Mucosa of descending colon (tissue), 3 donors: ENCODE data around the gene CLIC3. TPM values are rescaled to one million over a fixed set of nuclear protein-coding genes. Genes with fewer than 3 reads are reported as not detected.
A peak's percentile ranks its signal among the peaks of the same experiment; 100 is the strongest.

Experiments
- ATAC-seq: fragments of 200-7000 bp; cut with Tn5 transposase; one replicate; pipeline ENCODE4 v1.9.1; 2020; ENCODE audit warnings: mild to moderate bottlenecking, moderate library complexity
- DNase-seq, 3 donors: peaks; one replicate each; pipeline ENCODE4 v3.0.0-alpha.2; 2020
- H3K36me3 ChIP-seq: fragments of 200-600 bp; one replicate; pipeline ENCODE4 v1.8.0; 2021; ENCODE audit warnings: low read depth, mild to moderate bottlenecking
- H3K4me1 ChIP-seq: fragments of 200-600 bp; one replicate; pipeline ENCODE4 v1.8.0; 2021; ENCODE audit warnings: low read depth, mild to moderate bottlenecking
- H3K4me3 ChIP-seq: fragments of 200-600 bp; one replicate; pipeline ENCODE4 v1.8.0; 2021; ENCODE audit warnings: mild to moderate bottlenecking
- H3K9me3 ChIP-seq: fragments of 200-600 bp; one replicate; pipeline ENCODE4 v1.8.0; 2021; ENCODE audit warnings: mild to moderate bottlenecking
- intact Hi-C, 2 donors: fragments of 100-400 bp; cut with DNase I in 1 of 2; cut with micrococcal nuclease in 1 of 2; formaldehyde crosslinking; loops; one replicate each; pipeline versions ENCODE4 v1.11.0 to v1.11.1; 2022; cut with DNase I, micrococcal nuclease
- total RNA-seq, 3 donors: library from RNA; stranded (reverse); fragmentation: NEBNext Ultra II Directional in 2 of 3; extraction: Animal tissue kit (Norgen Biotek cat#: 25700) in 2 of 3; gene quantifications; one replicate each; pipeline versions ENCODE4 v1.2.1 to v1.2.4, GENCODE V29; 2021 to 2023
- TF ChIP-seq, protein P1 (sequence below): fragments of 200-600 bp; IDR thresholded peaks from one replicate; pipeline ENCODE4 v1.8.0; 2022; ENCODE audit warnings: antibody characterized with exemption, mild to moderate bottlenecking
- donor health status: DM: no; HTN: no; CAD: no; lungs with moderate emphysema.
- donor health status: DM: no; HTN: no; CAD: no.
- donor health status: DM: no; HTN: yes; CAD: no.

Gene CLIC3
- total RNA-seq, 3 donors from 2014 or later, result 0.82 to 1.9 (median 0.99) TPM

DNA sequence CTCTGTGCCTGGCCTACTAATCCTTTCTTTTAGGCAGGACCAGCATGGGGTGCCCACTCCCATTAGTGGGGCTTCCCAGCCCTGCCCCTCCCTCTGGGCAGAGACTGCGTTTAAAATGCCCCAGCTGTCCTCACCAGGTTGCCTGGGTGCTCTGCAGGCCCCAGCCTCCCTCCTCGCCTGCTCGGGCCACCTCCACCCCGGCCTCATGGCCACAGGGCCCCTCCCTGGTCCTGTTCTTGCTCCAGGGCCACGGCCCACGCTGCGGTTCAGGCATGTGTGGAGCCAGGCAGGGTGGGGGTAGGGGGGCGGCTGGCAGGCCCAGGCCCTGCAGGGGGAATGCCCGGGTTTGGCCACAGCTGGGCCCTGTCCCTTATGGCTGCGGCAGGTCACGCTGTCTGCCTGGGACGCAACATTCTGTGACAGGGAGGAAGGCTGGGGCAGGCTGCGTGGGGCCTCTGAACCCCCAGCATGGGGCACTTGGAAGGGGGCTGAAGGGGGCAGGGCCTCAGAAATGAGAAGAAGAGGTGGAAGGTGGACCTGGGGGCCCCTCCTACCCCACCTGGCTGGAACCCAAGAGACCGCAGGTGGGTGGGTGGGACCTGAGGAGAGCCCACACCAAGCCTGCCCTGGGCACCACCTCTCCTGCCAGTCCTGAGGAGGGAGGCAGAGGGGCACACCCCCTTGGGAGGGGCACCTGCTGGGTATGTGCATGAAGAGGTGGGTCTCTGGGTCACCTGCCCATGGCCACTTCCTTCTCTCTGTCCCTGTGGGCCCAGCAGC is 44.6 kb downstream of the CLIC3 start, which contains the start of gene LCN12:
Gene LCN12, plus strand, starts transcription at position 733 of the 780 bp plus-strand sequence. CDS start 55 bp downstream, outside the sequence.
- no peak within 1 kb of the TSS for H3K4me3 ChIP-seq
- intact Hi-C loops, result no loop called here
- TF ChIP-seq, protein P1, sequence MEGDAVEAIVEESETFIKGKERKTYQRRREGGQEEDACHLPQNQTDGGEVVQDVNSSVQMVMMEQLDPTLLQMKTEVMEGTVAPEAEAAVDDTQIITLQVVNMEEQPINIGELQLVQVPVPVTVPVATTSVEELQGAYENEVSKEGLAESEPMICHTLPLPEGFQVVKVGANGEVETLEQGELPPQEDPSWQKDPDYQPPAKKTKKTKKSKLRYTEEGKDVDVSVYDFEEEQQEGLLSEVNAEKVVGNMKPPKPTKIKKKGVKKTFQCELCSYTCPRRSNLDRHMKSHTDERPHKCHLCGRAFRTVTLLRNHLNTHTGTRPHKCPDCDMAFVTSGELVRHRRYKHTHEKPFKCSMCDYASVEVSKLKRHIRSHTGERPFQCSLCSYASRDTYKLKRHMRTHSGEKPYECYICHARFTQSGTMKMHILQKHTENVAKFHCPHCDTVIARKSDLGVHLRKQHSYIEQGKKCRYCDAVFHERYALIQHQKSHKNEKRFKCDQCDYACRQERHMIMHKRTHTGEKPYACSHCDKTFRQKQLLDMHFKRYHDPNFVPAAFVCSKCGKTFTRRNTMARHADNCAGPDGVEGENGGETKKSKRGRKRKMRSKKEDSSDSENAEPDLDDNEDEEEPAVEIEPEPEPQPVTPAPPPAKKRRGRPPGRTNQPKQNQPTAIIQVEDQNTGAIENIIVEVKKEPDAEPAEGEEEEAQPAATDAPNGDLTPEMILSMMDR, result no peak
- no peaks in the 10 kb centered on the region for H3K36me3 ChIP-seq
- DNase-seq (peak; percentile 47 to 63 (median 55)), ATAC-seq (no peak)
- peaks cover 38% of the 10 kb centered on the region for H3K4me1 ChIP-seq
- H3K9me3 ChIP-seq, result no peaks in the 10 kb centered on the region

DNA sequence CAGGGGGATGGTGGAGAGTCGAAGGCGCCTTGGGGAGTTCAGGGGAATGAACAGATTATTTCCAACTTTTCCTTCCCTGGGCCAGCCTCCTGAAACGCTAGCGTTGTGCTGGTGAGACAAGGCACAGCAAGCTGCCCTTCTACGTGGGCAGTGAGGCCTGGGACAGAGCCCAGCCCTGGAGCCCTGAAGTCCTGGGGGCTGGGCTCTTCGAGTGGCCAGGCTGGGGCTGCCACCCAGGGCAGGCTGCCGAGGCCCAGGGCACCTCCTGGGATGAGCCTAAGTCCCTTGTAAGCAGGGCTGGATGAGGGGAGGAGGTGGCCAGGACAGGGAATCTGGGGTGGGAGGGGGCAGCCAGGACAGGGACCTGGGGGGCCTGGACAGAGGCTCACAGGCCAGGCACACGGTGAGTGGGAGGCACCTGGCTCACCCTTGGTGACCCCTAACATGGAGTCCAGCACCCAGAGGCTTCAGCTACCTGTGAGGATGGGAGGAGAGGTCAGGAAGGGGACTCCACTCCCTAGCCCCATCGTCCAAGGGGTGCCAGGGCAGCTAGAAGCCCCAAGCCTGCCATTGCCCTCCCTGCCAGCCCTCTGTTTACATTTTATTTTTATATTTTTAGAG is 45.6 kb downstream of the CLIC3 start:
- peaks cover 38% of the 10 kb centered on the region for H3K4me1 ChIP-seq
- intact Hi-C loops, result no loop called here
- DNase-seq (peak in 1 of 3 donors; percentile 44), ATAC-seq (peak; percentile 16)
- H3K4me3 ChIP-seq, result no peak overlapping the region
- TF ChIP-seq, protein P1, result no peak
- no peaks in the 10 kb centered on the region for H3K36me3 ChIP-seq
- H3K9me3 ChIP-seq, result no peaks in the 10 kb centered on the region

DNA sequence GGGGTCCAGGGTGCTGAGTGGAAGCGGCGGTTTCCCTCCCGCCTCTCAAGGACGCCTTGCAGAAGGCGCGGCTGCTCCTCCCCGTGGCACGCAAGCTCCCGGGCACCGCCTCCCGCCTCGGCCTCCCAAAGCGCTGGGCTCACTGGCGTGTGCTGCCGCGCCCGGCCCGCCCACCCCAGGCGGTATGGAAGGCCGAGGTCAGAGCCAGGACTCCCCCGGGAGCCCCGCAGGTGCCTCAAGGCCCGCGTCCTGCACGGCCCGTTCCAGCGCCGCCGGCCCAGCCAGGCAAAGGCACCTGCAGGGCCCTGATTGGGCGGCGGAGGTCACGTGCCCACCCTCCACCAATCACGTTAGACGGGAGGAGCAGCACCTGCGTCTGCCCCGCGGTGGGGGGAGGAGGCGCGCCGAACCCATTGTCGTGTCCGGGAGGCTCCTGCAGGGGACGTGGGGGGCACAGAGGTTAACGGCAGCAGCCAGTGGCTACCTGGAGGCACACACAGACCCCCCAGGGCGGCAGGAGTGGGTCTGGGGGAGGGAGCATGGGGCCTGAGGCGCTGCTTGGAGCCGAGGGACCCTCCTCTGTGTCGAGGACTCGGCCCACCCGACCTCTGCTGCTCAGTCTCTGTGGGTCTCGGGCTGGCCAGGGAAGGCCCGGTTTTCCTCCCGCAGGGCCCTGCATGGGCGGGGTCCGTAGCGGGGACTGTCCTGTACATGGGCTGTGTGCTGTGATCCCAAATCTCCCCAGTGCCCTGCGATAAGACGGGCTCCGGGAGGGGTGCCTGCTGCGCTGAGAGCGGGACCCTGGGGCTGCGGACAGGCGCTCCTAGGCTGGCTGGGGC is 46.3 kb downstream of the CLIC3 start:
- Histone ChIP-seq H3K9me3 (no peaks in the 10 kb centered on the region), H3K36me3 (no peaks in the 10 kb centered on the region), H3K4me1 (peaks cover 38% of the 10 kb centered on the region), H3K4me3 (peak overlapping the region; percentile 18)
- intact Hi-C loops, result no loop called here
- TF ChIP-seq, protein P1, result no peak
- peak; percentile 99 for DNase-seq
- peak; percentile 90 for ATAC-seq

DNA sequence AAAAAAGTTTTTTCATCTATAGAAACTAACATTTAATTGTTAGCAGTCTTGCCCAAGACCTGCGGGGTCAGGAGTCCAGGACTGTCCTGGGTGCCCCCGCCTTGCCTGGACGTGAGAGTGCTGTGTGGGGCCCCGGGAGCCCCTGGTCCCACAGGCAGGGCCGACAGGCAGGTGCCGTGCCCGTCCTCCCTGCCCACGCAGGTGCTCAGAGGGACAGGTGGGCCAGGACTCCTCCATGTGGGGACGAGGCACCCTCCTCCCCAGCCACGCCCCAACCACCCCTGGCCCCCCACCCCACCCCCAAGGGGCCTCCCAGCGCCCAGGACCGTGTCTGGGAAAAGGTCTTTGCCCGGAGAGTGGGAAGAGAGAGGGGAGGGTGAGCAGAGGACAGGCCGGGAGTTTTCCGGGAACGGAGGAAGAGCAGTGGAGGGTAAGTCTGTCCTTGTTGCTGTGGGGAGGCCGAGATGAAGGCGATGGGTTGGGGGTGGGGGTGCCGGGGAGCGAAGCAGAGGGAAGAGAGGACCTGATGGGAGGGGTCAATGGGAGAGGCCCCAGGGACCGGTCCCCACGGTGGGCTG is 47.0 kb downstream of the CLIC3 start:
- DNase-seq (peak in 2 of 3 donors; percentile 68 to 73), ATAC-seq (peak; percentile 31)
- TF ChIP-seq, protein P1, result no peak
- H3K9me3 ChIP-seq, result no peaks in the 10 kb centered on the region
- H3K4me3 ChIP-seq, result peak overlapping the region; percentile 18
- H3K36me3 ChIP-seq, result no peaks in the 10 kb centered on the region
- intact Hi-C loops, result no loop called here
- peaks cover 38% of the 10 kb centered on the region for H3K4me1 ChIP-seq

DNA sequence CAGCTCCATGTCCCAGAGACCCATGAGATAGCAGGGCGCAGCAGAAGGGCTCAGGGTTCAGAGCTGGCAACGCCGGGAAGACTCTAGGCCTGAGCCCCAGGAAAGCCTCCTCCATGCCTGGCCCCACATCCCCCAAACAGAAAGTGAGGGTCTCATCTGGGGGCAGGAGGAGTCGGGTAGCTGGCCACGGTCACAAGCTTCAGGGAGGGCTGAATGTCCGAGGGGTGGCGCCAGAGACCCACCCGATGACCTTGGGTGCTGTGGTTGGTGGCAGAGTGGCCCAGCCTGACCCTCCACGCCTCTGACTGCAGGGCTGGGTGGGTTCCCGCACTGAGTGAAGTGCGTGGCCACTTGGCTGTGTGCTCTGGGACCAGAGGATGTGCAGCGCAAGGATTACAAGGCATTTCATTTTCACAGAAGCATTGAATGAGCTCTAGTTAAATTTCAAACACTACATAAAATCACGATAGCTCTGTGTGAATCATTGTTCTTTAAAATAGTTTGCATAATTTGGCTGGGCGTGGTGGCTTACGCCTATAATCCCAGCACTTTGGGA is 48.3 kb downstream of the CLIC3 start:
- ATAC-seq (no peak), DNase-seq (peak; percentile 73 to 78 (median 74))
- Histone ChIP-seq H3K36me3 (no peaks in the 10 kb centered on the region), H3K9me3 (no peaks in the 10 kb centered on the region), H3K4me1 (peaks cover 46% of the 10 kb centered on the region), H3K4me3 (no peak overlapping the region)
- TF ChIP-seq, protein P1, result no peak
- intact Hi-C loops, result no loop called here
